SK-N-MC (cell line): ENCODE data around the gene PPM1L.

Source experiments
- EZH2 ChIP-seq: fragments of 200-600 bp; sonication (generic); IDR thresholded peaks from one replicate; pipeline ENCODE4 v1.6.1; 2017; ENCODE audit warnings: antibody characterized with exemption
- POLR2AphosphoS5 ChIP-seq: IDR thresholded peaks from 2 replicates; pipeline ENCODE4 v1.6.1; 2012; ENCODE audit warnings: mild to moderate bottlenecking, low read depth, low read length, borderline replicate concordance

DNA sequence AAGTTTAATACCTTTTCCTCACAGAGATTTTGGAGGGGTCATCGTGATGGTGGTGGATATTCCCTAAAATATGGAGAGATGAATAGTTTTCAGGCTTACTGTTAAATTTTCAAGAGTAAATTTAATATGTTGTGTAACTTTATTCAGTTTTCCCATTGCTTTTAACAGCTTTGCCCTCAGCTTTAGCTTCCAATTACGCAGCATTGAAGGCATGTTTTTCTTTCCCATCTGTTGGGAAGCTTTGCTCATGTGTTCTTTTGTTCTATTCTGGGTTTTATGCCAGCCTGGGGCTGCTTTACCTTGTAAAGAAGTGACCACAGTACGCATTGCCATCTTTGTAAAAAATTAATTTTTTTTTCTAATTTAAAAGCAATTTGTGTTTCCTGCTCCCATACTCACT, 197.7 kb downstream of the PPM1L start:
- TF ChIP-seq POLR2AphosphoS5 = no peak
- TF ChIP-seq EZH2 = no peak
